Right atrium auricular region (tissue), 2 donors: ENCODE data around the gene MPO. TPM values are rescaled to one million over a fixed set of nuclear protein-coding genes. Genes with fewer than 3 reads are reported as not detected.

ENCODE experiments used
- DNase-seq: peaks from one replicate; pipeline ENCODE4 v3.0.0-alpha.2; 2019; ENCODE audit warnings: low spot score
- H3K27ac ChIP-seq, 2 donors: fragments of 200-600 bp; sonication (generic); 1 replicate in 1 of 2; 2 replicates in 1 of 2; pipeline ENCODE4 v1.5.1; 2016 to 2019
- H3K27me3 ChIP-seq, 2 donors: fragments of 200-600 bp; sonication (generic); one replicate each; pipeline versions ENCODE4 v1.5.1 to v1.6.0; 2017 to 2019
- H3K36me3 ChIP-seq: fragments of 200-600 bp; sonication (generic); one replicate; pipeline ENCODE4 v1.5.1; 2016
- H3K4me1 ChIP-seq, 2 donors: fragments of 200-600 bp; sonication (generic); one replicate each; pipeline versions ENCODE4 v1.5.1 to v1.6.0; 2017 to 2019
- H3K4me3 ChIP-seq, 2 donors: fragments of 200-600 bp; sonication (generic); 1 replicate in 1 of 2; 2 replicates in 1 of 2; pipeline ENCODE4 v1.5.1; 2017 to 2019; ENCODE audit warnings: mild to moderate bottlenecking in 1 of 2, moderate library complexity in 1 of 2
- H3K9me3 ChIP-seq, 2 donors: fragments of 200-600 bp; sonication (generic); one replicate each; pipeline ENCODE4 v1.5.1; 2019
- total RNA-seq, 2 donors: library from RNA; depleted of rRNA; stranded (reverse); fragments of >200 nt; gene quantifications; one replicate each; pipeline ENCODE4 v1.1.0, GENCODE V29; 2016
- TF ChIP-seq, protein P1 (sequence below), 2 donors: fragments of 200-600 bp; sonication (generic); IDR thresholded peaks; one replicate each; pipeline ENCODE4 v1.5.1; 2019; ENCODE audit warnings: antibody characterized with exemption in 2 of 2

The MPO gene
- total RNA-seq, 2 donors from 2014 or later = 0.12 to 0.30 TPM

DNA sequence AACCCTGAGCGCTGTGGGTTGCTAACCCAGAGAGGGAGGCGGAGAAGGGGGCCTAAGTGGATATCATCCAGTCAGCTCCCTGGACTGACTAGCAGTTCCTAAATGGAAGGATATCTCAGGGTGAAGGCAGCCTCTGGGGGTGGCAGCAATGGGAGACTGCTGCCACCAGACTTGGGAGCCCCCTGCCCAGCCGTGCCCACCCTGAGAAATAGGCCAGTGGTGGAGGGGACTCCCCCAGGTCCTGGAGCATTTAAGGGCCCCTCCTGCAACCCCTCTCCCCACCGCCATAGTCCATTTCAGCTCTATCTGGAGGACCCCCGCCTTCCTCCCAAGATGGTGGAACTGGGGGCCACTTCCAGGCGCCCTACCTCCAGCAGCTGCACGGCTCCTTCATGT lies 39.4 kb upstream of the MPO start:
- Histone ChIP-seq H3K27ac (no peak overlapping the region), H3K4me3 (no peak overlapping the region), H3K36me3 (no peaks in the 10 kb centered on the region), H3K27me3 (no peaks in the 10 kb centered on the region), H3K4me1 (peaks cover 0 to 7% of the 10 kb centered on the region in 2 donors), H3K9me3 (no peaks in the 10 kb centered on the region)
- no peak for DNase-seq
- TF ChIP-seq, protein P1, sequence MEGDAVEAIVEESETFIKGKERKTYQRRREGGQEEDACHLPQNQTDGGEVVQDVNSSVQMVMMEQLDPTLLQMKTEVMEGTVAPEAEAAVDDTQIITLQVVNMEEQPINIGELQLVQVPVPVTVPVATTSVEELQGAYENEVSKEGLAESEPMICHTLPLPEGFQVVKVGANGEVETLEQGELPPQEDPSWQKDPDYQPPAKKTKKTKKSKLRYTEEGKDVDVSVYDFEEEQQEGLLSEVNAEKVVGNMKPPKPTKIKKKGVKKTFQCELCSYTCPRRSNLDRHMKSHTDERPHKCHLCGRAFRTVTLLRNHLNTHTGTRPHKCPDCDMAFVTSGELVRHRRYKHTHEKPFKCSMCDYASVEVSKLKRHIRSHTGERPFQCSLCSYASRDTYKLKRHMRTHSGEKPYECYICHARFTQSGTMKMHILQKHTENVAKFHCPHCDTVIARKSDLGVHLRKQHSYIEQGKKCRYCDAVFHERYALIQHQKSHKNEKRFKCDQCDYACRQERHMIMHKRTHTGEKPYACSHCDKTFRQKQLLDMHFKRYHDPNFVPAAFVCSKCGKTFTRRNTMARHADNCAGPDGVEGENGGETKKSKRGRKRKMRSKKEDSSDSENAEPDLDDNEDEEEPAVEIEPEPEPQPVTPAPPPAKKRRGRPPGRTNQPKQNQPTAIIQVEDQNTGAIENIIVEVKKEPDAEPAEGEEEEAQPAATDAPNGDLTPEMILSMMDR (IDR thresholded peaks at IDR 0.05) = no peak

DNA sequence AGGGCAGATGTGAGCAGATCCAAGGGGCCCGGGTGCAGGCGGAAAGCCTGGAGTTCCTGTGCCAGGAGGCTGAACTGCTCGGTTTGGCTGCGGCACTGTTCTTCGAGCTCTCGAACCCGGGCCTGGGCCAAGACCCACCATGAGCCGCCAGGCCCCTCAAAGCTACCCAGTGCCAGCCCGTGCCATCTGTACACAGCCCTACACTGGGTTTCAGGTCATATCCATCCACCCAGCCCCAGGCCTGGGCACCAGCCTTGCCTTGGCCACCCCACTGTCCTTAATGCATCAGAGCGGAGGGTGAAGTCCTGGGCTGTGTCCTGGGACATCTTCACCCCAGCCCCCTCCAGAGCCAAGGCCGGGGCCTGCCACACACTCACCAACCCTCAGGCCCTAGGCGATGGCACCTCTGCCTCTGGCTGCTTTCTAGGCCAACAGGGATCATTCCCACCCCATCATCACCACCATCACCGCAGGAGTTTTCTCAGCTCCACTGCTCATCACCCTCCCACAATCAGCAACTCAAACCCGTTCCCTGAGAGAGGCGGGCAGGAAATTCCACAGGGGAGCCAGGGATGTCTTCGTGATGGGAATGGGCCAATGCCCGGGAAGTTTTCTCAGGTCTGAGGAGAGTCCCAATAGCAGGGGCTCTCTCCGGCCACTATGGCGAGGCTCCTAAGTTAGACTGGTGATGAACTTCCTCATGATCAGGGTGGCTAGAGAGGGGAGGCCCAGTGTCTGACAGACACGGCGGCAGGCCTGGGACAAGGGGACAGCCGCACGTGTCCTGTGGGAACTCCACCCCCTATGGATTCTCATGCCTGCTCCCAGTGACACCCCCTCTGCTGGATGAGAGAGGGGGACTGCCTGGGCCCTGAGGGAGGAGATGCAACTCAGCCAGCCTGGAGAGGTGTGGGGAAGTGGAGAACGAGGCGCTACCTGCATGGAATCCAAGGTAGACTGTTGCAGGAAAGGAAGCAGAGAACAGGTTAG lies 38.7 kb upstream of the MPO start:
- DNase-seq = no peak
- Histone ChIP-seq H3K4me1 (no peaks in the 10 kb centered on the region), H3K36me3 (no peaks in the 10 kb centered on the region)

DNA sequence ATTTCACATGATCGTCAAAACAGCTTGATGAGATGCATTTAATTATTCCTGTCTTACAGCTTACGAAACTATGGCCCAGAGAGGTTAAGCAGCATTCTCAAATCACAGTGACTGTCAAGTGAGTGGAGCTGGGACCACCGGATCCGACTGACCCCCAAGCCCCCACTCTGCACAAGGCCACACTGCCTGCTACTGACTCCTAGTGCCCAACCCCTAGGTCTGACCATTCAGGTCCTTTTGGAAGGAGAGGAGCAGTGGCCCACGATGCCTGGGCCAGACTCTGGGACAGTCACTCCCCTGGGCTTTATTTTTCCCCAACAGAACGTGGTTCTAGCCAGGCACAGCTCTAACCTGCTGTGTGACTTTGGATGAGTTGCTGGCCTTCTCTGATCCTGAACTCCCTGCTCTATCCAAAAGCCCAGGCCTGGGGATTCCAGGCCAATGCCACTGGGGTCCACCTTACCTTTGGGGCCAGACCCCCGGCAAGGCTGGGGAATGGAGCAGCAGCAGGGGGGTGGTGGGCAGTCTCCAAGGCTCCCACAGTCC lies 38.0 kb upstream of the MPO start:
- Histone ChIP-seq H3K9me3 (no peaks in the 10 kb centered on the region), H3K4me3 (no peak overlapping the region), H3K27ac (no peak overlapping the region), H3K36me3 (no peaks in the 10 kb centered on the region), H3K27me3 (no peaks in the 10 kb centered on the region), H3K4me1 (no peaks in the 10 kb centered on the region)
- no peak for DNase-seq
- TF ChIP-seq, protein P1 (IDR thresholded peaks at IDR 0.05) = no peak

More for the DNA sequence above, 38.7 kb upstream of the MPO start:
- TF ChIP-seq, protein P1 (IDR thresholded peaks at IDR 0.05) = no peak
- no peak overlapping the region for H3K4me3 ChIP-seq
- no peak overlapping the region for H3K27ac ChIP-seq
- no peaks in the 10 kb centered on the region for H3K27me3 ChIP-seq
- H3K9me3 ChIP-seq = no peaks in the 10 kb centered on the region

DNA sequence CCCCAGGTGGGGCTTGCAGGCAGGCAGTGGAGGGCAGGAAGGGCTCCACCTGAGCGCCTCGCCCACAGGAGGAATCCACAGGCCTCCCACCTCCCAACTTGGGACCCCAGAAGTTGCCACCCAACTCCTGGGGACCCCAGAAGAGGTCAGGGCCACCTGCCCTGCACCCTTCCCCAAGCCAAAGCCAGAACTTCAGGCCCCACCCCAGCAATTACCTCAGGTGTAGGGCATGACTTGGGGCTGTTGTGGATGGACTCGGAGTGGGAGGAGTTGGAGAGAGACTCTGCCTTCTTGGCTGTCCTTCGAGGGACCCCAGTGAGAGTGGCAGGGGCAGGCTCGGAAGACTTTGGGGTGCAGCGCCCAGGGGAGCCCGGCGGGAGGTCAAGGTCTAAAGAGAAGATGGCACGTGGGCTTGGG lies 37.3 kb upstream of the MPO start:
- H3K36me3 ChIP-seq = no peaks in the 10 kb centered on the region
- no peaks in the 10 kb centered on the region for H3K27me3 ChIP-seq
- H3K4me3 ChIP-seq = no peak overlapping the region
- no peaks in the 10 kb centered on the region for H3K9me3 ChIP-seq
- H3K27ac ChIP-seq = no peak overlapping the region
- H3K4me1 ChIP-seq = no peaks in the 10 kb centered on the region
- DNase-seq = no peak
- TF ChIP-seq, protein P1 (IDR thresholded peaks at IDR 0.05) = no peak

DNA sequence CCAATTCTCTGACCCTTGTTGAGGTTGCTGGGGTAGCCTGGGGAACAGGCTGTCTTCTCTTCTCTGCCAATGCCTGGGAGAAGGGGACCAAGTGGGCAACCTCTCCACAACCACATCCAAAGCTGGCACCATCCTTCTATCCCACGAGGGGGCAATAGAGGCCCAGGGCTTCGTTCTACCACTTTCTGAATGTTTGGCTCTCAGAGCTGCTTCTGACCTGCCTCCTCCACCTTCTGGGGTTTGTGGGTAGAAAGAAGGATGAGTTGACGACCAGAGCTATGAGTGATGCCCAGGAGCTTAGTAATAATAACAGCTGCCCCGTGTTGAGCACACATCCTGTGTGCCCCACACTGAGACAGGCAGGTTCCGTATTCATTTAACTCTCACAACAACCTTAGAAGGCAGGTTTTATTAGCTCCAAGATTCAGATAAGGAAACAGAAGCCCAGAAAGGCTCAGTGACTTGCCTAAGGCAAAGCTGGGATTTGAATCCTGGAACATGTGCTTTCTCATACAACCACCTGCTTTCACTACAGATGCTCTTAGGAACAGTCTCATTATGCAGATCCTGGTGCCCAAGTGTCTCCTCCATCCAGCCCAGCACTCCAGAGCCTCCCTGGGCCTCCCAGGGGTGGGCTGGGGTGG lies 36.8 kb upstream of the MPO start:
- TF ChIP-seq, protein P1 (IDR thresholded peaks at IDR 0.05) = peak in 1 of 2 donors; percentile 59
- Histone ChIP-seq H3K4me1 (no peaks in the 10 kb centered on the region), H3K36me3 (no peaks in the 10 kb centered on the region), H3K4me3 (no peak overlapping the region), H3K27me3 (no peaks in the 10 kb centered on the region), H3K9me3 (no peaks in the 10 kb centered on the region), H3K27ac (no peak overlapping the region)
- DNase-seq = no peak
